ENCODE results near the gene PLA2G3. TPM values are rescaled to one million over a fixed set of nuclear protein-coding genes. Genes with fewer than 3 reads are reported as not detected.

PLA2G3 gene
- total and polyA plus RNA-seq, 8 donors = 0.06 to 9.9 (median 0.17) TPM; not detected in 1

DNA sequence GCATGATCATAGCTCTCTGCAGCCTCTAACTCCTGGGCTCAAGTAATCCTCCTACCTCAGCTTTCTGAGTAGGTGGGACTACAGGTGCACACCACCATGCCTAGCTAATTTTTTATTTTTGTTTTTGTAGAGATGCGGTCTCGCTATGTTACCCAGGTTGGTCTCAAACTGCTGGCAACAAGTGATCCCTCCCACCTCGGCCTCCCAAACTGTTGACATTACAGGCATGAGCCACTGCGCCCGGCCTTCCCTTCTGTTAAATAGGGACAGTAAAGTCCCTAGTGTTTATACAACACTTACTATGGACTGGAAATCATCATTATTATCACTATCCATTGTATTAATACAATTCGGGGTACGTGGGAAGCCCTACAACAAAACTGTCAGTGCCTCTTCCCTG, 45.6 kb downstream of the PLA2G3 start:
- H3K27ac ChIP-seq = no peak overlapping the region
- ATAC-seq = no peak
- TF ChIP-seq, protein P1, sequence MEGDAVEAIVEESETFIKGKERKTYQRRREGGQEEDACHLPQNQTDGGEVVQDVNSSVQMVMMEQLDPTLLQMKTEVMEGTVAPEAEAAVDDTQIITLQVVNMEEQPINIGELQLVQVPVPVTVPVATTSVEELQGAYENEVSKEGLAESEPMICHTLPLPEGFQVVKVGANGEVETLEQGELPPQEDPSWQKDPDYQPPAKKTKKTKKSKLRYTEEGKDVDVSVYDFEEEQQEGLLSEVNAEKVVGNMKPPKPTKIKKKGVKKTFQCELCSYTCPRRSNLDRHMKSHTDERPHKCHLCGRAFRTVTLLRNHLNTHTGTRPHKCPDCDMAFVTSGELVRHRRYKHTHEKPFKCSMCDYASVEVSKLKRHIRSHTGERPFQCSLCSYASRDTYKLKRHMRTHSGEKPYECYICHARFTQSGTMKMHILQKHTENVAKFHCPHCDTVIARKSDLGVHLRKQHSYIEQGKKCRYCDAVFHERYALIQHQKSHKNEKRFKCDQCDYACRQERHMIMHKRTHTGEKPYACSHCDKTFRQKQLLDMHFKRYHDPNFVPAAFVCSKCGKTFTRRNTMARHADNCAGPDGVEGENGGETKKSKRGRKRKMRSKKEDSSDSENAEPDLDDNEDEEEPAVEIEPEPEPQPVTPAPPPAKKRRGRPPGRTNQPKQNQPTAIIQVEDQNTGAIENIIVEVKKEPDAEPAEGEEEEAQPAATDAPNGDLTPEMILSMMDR (IDR thresholded peaks at IDR 0.05) = no peak
- DNase-seq = no peak
- no peaks in the 10 kb centered on the region for H3K4me1 ChIP-seq
- no peaks in the 10 kb centered on the region for H3K27me3 ChIP-seq
- no peak overlapping the region for H3K4me3 ChIP-seq
- no peaks in the 10 kb centered on the region for H3K9me3 ChIP-seq
- intact Hi-C loops (cut with DNase I) = no loop called here
- peaks cover 0 to 96% of the 10 kb centered on the region in 2 donors for H3K36me3 ChIP-seq

DNA sequence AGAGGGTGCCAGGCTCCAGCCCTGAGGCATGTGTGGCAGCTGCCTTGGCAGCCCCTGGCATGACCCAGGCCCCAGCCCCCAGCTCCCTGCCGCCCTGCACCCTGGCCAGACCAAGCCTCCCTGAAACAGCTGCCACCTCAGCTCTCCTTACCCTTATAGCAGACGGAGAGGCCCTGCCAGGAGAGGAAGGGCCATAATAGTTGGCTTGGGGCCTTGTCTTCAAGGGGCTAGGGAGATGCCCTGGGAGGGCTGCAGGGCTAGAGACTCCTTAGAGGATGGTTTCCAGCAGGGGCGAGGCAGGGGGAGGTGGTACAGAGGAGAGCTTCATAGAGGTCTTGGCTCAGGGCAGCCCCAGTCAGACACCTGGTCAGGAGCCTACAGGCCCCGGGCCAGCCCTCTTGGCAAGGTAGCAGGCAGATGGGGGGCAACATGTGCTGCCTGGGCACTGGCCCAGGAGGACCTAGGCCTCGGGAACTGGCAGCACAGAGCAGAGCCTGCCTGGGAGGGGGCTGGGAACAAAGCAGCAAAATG, 46.2 kb downstream of the PLA2G3 start:
- Histone ChIP-seq H3K9me3 (no peaks in the 10 kb centered on the region), H3K27ac (no peak overlapping the region), H3K4me1 (no peaks in the 10 kb centered on the region), H3K4me3 (no peak overlapping the region), H3K27me3 (no peaks in the 10 kb centered on the region), H3K36me3 (peaks cover 0 to 96% of the 10 kb centered on the region in 2 donors)
- ATAC-seq (no peak), DNase-seq (no peak)
- intact Hi-C loops (cut with DNase I) = no loop called here
- TF ChIP-seq, protein P1 (IDR thresholded peaks at IDR 0.05) = no peak

DNA sequence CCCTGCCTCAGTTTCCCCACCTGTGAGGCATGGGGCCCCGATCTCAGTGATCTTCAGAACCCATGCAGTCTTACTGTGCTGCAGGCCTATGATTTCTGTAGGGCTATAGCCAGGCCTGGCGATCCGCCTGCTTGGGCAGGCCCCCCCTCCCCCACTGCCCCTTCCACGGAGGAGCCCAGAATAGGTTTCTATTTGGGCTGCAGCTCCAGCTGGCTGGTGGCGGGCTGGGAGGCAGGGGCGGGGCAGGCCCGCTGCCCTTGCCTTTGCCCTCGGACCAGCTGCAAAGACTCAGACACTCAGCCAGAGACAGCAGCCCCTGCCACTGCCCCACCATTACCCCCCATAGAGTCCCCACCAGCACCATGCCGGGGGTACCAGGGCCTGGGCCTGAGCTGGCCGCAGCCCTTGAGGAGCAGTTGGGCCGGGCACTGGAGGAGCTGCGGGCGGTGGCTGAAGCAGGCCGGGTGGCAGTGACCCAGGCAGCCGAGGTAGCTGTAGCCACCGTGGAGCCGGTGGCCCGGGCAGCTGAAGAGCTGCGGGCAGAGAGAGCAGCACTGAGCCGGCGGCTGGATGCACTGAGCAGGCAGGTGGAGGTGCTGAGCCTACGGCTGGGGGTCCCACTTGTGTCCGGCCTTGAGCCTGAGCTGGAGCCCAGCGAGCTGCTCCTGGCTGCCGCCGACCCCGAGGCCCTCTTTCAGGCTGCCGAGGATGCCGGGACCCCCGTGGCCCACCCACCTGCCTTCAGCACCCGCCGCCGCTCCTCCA, 47.0 kb downstream of the PLA2G3 start:
- TF ChIP-seq, protein P1 (IDR thresholded peaks at IDR 0.05) = no peak
- DNase-seq (peak in 1 of 4 donors; percentile 76), ATAC-seq (no peak)
- Histone ChIP-seq H3K4me1 (no peaks in the 10 kb centered on the region), H3K27me3 (no peaks in the 10 kb centered on the region), H3K36me3 (peaks cover 0 to 97% of the 10 kb centered on the region in 2 donors), H3K9me3 (no peaks in the 10 kb centered on the region), H3K4me3 (no peak overlapping the region), H3K27ac (no peak overlapping the region)
- intact Hi-C loops (cut with DNase I) = no loop called here

DNA sequence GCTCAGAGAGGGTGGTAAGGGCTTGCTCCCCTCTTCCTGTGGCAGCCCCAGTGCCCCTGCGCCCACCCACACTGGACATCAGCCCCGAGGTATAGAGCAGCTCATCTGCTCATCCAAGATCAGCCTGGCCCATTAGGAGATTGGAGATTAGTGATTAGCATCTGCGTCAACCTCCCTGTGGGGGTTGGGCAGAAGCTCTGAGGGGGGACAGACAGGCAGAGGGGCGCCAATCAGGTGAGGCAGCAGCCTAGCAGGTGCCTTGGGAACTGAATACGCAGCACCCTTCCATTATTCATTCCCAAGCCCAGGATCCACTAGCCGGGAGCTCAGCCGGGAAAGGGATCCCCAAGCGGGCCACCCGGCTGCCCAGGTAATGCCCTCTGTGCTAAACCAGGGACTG, 48.1 kb downstream of the PLA2G3 start:
- Histone ChIP-seq H3K27ac (no peak overlapping the region), H3K27me3 (no peaks in the 10 kb centered on the region), H3K4me3 (no peak overlapping the region), H3K9me3 (no peaks in the 10 kb centered on the region), H3K36me3 (peaks cover 0 to 100% of the 10 kb centered on the region in 2 donors), H3K4me1 (no peaks in the 10 kb centered on the region)
- ATAC-seq (no peak), DNase-seq (no peak)
- TF ChIP-seq, protein P1 (IDR thresholded peaks at IDR 0.05) = no peak
- intact Hi-C loops (cut with DNase I) = no loop called here

DNA sequence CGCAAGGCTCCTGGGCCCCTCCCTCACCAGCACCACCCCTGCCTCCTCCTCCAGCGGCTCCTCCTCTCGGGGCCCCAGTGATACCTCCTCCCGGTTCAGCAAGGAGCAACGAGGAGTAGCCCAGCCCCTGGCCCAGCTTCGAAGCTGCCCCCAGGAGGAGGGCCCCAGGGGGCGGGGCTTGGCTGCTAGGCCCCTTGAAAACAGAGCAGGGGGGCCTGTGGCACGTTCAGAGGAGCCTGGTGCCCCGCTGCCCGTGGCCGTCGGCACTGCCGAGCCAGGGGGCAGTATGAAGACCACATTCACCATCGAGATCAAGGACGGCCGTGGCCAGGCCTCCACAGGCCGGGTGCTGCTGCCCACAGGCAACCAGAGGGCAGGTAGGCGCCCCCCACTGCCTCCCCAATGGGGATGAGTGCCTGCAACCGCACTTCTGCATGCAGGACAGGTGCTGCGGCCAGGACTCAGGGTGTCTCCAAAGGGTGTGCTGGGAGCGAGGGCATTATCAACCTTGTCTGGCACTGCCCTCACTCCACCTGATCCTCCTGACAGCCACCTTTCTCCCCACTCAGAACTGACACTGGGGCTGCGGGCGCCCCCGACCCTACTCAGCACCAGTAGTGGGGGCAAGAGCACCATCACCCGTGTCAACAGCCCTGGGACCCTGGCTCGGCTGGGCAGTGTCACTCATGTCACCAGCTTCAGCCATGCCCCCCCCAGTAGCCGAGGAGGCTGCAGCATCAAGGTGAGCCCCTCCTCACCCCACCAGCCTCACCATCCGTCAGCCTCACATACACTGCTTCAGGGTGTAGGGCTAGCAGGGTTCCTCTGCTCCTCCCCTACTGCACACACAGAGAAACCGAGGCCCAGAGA, 49.0 kb downstream of the PLA2G3 start:
- intact Hi-C loops (cut with DNase I) = no loop called here
- peaks cover 0 to 92% of the 10 kb centered on the region in 2 donors for H3K36me3 ChIP-seq

More for the DNA sequence above, 49.0 kb downstream of the PLA2G3 start:
- H3K4me3 ChIP-seq = no peak overlapping the region
- H3K27me3 ChIP-seq = no peaks in the 10 kb centered on the region
- no peaks in the 10 kb centered on the region for H3K9me3 ChIP-seq
- peaks cover 0 to 3% of the 10 kb centered on the region in 2 donors for H3K4me1 ChIP-seq
- no peak overlapping the region for H3K27ac ChIP-seq
- ATAC-seq (no peak), DNase-seq (no peak)
- TF ChIP-seq, protein P1 (IDR thresholded peaks at IDR 0.05) = no peak
